ENCODE data around the gene APOBEC2. TPM values are rescaled to one million over a fixed set of nuclear protein-coding genes. Genes with fewer than 3 reads are reported as not detected.

Gene APOBEC2
- total and polyA plus RNA-seq, 2 of the 13 experiments (the other 11 are each of a cell fraction or from before 2014, with no cell fraction given) = 0.09 TPM; not detected in 1

DNA sequence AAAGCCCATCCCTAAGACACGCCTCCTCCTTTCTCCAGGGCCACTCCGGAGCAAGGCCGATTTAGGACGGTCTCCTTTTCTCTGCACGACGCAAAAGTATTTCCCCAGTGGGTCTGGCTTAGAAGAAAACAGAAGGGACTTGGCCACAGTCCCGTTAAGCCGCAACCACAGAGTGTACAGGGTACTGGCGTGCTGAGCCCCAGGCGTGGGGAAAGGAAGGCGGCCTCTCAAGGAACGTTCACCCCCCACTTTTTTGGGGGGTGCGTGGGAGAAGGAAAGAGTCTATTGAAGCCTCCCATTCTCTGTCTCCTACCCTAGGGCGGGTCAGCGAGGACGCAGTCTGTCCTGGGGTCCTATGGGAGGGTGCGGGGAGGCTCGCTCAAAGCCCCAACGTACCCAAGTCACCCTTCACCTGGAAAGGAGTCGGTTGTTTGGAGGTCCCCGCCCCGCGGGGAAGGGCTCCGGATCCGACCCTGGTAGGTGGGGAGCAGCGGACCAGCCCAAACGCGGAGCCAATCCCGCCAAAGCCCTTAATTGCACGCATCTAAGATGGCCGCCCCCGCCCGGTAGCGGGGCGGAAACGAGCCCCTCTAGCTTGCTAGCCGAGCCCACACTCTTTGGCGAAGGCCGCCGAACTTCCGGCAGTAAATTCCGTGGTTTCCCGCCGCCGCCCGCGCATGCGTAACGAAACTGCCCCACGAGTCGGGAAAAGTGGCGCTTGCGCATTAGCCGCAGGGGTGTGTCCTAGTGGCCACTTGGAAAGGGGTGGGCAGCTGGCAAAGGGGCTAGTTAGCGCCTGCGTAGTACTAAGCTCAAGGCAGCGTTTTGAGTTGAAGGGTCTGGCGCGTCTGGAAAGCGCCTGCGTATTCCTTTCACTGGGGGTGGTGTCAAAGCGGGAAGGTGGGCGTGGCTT lies 19.2 kb downstream of the APOBEC2 start, which contains the start of gene OARD1 (continued):
- TF ChIP-seq, protein P1, sequence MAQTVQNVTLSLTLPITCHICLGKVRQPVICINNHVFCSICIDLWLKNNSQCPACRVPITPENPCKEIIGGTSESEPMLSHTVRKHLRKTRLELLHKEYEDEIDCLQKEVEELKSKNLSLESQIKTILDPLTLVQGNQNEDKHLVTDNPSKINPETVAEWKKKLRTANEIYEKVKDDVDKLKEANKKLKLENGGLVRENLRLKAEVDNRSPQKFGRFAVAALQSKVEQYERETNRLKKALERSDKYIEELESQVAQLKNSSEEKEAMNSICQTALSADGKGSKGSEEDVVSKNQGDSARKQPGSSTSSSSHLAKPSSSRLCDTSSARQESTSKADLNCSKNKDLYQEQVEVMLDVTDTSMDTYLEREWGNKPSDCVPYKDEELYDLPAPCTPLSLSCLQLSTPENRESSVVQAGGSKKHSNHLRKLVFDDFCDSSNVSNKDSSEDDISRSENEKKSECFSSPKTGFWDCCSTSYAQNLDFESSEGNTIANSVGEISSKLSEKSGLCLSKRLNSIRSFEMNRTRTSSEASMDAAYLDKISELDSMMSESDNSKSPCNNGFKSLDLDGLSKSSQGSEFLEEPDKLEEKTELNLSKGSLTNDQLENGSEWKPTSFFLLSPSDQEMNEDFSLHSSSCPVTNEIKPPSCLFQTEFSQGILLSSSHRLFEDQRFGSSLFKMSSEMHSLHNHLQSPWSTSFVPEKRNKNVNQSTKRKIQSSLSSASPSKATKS (CRISPR knock-in tag; IDR thresholded peaks at IDR 0.05) = no peak
- TF ChIP-seq HNRNPUL1 (IDR thresholded peaks at IDR 0.05; ENCODE audit: low read depth, low read length) = 0 out of 2 replicates have a peak, but pooled peaks have one; percentile 53
- TF ChIP-seq, protein P2, sequence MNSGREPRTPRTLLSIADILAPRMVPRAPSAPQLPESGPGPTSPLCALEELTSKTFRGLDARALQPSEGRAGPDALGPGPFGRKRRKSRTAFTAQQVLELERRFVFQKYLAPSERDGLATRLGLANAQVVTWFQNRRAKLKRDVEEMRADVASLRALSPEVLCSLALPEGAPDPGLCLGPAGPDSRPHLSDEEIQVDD (CRISPR knock-in tag; IDR thresholded peaks at IDR 0.05; ENCODE audit: borderline replicate concordance) = no peak
- TF ChIP-seq, protein P3, sequence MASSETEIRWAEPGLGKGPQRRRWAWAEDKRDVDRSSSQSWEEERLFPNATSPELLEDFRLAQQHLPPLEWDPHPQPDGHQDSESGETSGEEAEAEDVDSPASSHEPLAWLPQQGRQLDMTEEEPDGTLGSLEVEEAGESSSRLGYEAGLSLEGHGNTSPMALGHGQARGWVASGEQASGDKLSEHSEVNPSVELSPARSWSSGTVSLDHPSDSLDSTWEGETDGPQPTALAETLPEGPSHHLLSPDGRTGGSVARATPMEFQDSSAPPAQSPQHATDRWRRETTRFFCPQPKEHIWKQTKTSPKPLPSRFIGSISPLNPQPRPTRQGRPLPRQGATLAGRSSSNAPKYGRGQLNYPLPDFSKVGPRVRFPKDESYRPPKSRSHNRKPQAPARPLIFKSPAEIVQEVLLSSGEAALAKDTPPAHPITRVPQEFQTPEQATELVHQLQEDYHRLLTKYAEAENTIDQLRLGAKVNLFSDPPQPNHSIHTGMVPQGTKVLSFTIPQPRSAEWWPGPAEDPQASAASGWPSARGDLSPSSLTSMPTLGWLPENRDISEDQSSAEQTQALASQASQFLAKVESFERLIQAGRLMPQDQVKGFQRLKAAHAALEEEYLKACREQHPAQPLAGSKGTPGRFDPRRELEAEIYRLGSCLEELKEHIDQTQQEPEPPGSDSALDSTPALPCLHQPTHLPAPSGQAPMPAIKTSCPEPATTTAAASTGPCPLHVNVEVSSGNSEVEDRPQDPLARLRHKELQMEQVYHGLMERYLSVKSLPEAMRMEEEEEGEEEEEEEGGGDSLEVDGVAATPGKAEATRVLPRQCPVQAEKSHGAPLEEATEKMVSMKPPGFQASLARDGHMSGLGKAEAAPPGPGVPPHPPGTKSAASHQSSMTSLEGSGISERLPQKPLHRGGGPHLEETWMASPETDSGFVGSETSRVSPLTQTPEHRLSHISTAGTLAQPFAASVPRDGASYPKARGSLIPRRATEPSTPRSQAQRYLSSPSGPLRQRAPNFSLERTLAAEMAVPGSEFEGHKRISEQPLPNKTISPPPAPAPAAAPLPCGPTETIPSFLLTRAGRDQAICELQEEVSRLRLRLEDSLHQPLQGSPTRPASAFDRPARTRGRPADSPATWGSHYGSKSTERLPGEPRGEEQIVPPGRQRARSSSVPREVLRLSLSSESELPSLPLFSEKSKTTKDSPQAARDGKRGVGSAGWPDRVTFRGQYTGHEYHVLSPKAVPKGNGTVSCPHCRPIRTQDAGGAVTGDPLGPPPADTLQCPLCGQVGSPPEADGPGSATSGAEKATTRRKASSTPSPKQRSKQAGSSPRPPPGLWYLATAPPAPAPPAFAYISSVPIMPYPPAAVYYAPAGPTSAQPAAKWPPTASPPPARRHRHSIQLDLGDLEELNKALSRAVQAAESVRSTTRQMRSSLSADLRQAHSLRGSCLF (CRISPR knock-in tag; IDR thresholded peaks at IDR 0.05; ENCODE audit: borderline replicate concordance) = no peak; the same call in 1 of the 2 replicates
- TF ChIP-seq CCAR2 (optimal IDR thresholded peaks at IDR 0.05; ENCODE audit: low read depth, low read length) = no peak
- TF ChIP-seq, protein P4, sequence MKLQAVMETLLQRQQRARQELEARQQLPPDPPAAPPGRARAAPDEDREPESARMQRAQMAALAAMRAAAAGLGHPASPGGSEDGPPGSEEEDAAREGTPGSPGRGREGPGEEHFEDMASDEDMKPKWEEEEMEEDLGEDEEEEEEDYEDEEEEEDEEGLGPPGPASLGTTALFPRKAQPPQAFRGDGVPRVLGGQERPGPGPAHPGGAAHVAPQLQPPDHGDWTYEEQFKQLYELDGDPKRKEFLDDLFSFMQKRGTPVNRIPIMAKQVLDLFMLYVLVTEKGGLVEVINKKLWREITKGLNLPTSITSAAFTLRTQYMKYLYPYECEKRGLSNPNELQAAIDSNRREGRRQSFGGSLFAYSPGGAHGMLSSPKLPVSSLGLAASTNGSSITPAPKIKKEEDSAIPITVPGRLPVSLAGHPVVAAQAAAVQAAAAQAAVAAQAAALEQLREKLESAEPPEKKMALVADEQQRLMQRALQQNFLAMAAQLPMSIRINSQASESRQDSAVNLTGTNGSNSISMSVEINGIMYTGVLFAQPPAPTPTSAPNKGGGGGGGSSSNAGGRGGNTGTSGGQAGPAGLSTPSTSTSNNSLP (IDR thresholded peaks at IDR 0.05; ENCODE audit: low read depth, low read length) = peak; percentile 12; the same call in 1 of the 2 replicates
- TF ChIP-seq, protein P5, sequence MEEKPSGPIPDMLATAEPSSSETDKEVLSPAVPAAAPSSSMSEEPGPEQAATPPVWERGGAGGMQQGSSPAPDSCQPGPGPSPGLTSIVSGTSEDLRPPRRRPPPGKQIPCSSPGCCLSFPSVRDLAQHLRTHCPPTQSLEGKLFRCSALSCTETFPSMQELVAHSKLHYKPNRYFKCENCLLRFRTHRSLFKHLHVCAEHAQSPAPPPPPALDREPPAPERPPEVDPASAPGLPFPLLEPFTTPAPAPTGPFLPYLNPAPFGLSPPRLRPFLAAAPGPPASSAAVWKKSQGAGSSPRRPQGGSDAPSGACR (CRISPR knock-in tag; IDR thresholded peaks at IDR 0.05) = peak; percentile 73; the same call in 1 of the 2 replicates
- 0 out of 2 replicates have a peak, but pooled peaks have one; percentile 24 for TF ChIP-seq ZNF256 (CRISPR knock-in tag; conservative IDR thresholded peaks at IDR 0.05)
- TF ChIP-seq SPEN (CRISPR knock-in tag; IDR thresholded peaks at IDR 0.05; ENCODE audit: low read depth) = peak; percentile 56
- no peak; the same call in 1 of the 2 replicates for TF ChIP-seq ZKSCAN1 (IDR thresholded peaks at IDR 0.05; ENCODE audit: low read length)
- TF ChIP-seq, protein P6, sequence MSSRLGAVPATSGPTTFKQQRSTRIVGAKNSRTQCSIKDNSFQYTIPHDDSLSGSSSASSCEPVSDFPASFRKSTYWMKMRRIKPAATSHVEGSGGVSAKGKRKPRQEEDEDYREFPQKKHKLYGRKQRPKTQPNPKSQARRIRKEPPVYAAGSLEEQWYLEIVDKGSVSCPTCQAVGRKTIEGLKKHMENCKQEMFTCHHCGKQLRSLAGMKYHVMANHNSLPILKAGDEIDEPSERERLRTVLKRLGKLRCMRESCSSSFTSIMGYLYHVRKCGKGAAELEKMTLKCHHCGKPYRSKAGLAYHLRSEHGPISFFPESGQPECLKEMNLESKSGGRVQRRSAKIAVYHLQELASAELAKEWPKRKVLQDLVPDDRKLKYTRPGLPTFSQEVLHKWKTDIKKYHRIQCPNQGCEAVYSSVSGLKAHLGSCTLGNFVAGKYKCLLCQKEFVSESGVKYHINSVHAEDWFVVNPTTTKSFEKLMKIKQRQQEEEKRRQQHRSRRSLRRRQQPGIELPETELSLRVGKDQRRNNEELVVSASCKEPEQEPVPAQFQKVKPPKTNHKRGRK (CRISPR knock-in tag; IDR thresholded peaks at IDR 0.05) = no peak
- peak; percentile 50; the same call in 1 of the 2 replicates for TF ChIP-seq ZNF552 (CRISPR knock-in tag; IDR thresholded peaks at IDR 0.05; ENCODE audit: borderline replicate concordance)
- TF ChIP-seq MIER2 (CRISPR knock-in tag; IDR thresholded peaks at IDR 0.05) = peak; percentile 39; the same call in 1 of the 2 replicates
- TF ChIP-seq NR3C1 (CRISPR knock-in tag; IDR thresholded peaks at IDR 0.05) = no peak
